GM12801 (cell line): ENCODE measurements around the gene SCN5A.

Experiments
- CTCF ChIP-seq: IDR thresholded peaks from one replicate; pipeline ENCODE4 v1.5.1; 2011; ENCODE audit warnings: control low read depth; ENCODE audit not compliant: insufficient read length; ENCODE audit errors: extremely low read depth

The SCN5A gene

GRCh38 chr3:38538773-38539353 is 110.6 kb downstream of the SCN5A start:
- TF ChIP-seq CTCF = no peak

GRCh38 chr3:38536671-38537070 is 112.8 kb downstream of the SCN5A start:
- TF ChIP-seq CTCF = no peak

- TF ChIP-seq CTCF = no peak
Observed at GRCh38 chr3:38534604-38535003, 114.9 kb downstream of the SCN5A start.

GRCh38 chr3:38534180-38534579 is 115.3 kb downstream of the SCN5A start:
- TF ChIP-seq CTCF = no peak

DNA sequence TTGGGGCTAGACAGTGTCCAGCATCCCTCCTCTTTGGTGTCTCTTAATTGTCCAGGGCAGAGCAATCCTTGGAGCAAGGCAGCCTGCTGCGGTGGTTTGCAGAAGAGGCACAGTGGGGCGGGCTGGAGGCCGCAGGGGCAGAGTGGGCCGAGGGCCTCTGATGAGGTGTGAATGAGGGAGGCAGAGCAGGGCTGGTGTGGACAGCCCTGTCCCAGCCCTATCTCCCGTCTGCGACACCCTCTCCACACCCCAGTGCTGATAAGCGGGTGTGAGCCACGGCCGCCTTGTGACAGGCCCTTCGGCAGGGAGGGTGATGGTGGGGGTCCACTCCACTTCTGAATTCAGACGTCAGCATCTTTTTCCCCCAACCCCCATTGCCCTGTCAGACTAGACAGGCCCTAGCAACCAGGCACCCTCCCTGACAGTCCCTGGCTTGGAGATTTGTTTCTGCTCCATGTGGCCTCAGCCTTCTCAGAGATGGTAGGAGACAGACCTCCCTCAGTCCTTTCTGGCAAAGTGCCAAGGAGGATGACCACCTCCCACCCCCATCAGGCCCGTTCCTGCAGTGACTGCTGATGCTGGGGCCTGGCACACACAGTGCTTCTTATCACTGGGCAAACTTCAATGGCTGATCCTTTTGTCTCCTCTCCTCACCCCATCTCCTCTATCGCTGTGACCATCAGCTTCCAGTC is 116.1 kb downstream of the SCN5A start:
- no peak for TF ChIP-seq CTCF

DNA sequence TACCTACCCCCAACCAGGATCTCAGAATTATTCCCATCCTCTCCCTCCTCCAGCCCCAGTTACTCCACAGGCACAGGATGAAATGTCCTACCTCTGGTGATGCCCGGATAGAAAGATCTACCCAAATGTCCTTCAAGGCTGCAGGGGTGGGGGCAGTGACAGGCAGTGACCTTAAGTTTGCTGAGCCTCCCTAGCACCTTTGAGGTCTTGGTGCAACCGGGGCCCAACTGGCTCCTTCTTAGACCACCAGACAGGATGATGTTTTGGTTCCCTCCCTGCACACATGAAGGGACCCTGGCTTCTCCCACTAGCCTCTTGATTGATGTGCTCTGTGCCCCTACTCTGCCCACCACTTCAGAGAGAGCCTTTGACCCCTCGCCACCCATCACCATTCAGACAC is 117.0 kb downstream of the SCN5A start:
- no peak for TF ChIP-seq CTCF

GRCh38 chr3:38528457-38528856 is 121.0 kb downstream of the SCN5A start:
- no peak for TF ChIP-seq CTCF
